Measurements from ENCODE around the gene CD300LG.
"Not testable (repeated sequence)": the region's sequence is repeated elsewhere in the genome, so short reads cannot be mapped to it uniquely, and the experiment has no call there.

CD300LG gene

GRCh38 chr17:43826206-43826605, 20.8 kb upstream of the CD300LG start:
- DNase-seq: no peak

GRCh38 chr17:43827596-43827995, 19.4 kb upstream of the CD300LG start:
- no peak for DNase-seq

GRCh38 chr17:43829738-43830137, 17.2 kb upstream of the CD300LG start:
- DNase-seq: no peak

GRCh38 chr17:43830510-43831140, 16.4 kb upstream of the CD300LG start:
- no peak for DNase-seq

GRCh38 chr17:43831633-43832032, 15.3 kb upstream of the CD300LG start:
- DNase-seq: no peak

GRCh38 chr17:43832168-43832975, 14.6 kb upstream of the CD300LG start:
- DNase-seq: no peak

- no peak for DNase-seq
Observed at GRCh38 chr17:43832976-43833829, 13.8 kb upstream of the CD300LG start, which contains the start of gene MPP3. TSS of gene MPP3 (minus strand) at chr17:43833146. CDS start at chr17:43831906, 1,240 bp downstream.

- DNase-seq: no peak
Observed at GRCh38 chr17:43834106-43834505, 12.9 kb upstream of the CD300LG start.

GRCh38 chr17:43839670-43840108, 7.3 kb upstream of the CD300LG start:
- no peak for DNase-seq

- DNase-seq: no peak
Observed at GRCh38 chr17:43840814-43841213, 6.2 kb upstream of the CD300LG start.

- no peak for DNase-seq
Observed at GRCh38 chr17:43841282-43841681, 5.7 kb upstream of the CD300LG start.

- not testable (repeated sequence) for DNase-seq
Observed at GRCh38 chr17:43842091-43842974, 4.6 kb upstream of the CD300LG start.

GRCh38 chr17:43842975-43843325, 4.0 kb upstream of the CD300LG start:
- no peak for DNase-seq

GRCh38 chr17:43844241-43844640, 2.7 kb upstream of the CD300LG start:
- no peak for DNase-seq

- no peak for DNase-seq
Observed at GRCh38 chr17:43845766-43846165, 1.2 kb upstream of the CD300LG start.

GRCh38 chr17:43846221-43846712, 709 bp upstream of the CD300LG start:
- peak; percentile 58 for DNase-seq

GRCh38 chr17:43848601-43849000, 1.6 kb downstream of the CD300LG start:
- no peak for DNase-seq

- DNase-seq: no peak
Observed at GRCh38 chr17:43849116-43849515, 2.1 kb downstream of the CD300LG start.

- DNase-seq: no peak
Observed at GRCh38 chr17:43852571-43852970, 5.6 kb downstream of the CD300LG start.

GRCh38 chr17:43853546-43853945, 6.6 kb downstream of the CD300LG start:
- no peak for DNase-seq

GRCh38 chr17:43854498-43854897, 7.5 kb downstream of the CD300LG start:
- no peak for DNase-seq

- DNase-seq: no peak
Observed at GRCh38 chr17:43855061-43855460, 8.1 kb downstream of the CD300LG start.
